ENCODE results near the gene SCAP.

Gene SCAP

DNA sequence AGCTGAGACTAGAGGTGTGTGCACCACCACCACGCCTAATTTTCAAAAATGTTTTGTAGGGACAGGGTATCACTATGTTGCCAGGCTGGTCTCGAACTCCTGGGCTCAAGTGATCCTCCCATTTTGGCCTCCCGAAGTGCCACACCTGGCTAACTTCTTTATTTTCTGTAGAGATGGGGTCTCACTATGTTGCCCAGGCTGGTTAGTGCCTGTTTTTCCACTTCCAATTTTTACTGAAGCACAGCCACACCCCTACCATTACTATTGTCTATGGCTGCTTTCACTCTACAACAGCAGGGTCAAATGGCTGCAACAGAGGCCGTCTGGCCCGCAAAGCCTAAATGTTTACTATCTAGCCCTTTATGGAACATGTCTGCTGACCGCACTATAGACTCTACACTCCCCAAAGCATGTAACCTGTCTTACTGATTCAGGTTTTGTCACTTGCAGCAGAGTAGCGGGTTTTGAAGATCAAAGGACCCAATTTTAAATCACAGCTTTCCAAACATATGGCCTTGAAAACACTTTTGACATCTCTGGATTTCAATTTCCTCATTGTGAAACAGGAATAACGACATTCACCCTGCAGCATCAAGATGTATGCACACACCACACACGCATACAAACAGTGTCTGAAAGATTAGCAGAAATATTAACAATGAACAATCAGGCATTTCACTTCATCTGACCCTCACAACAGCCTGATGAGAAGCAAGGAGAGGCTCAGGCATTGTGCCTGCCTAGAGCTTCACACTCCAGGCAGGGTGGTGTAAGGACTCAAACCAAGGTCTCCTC lies 46.1 kb downstream of the SCAP start:
- no peak for DNase-seq

DNA sequence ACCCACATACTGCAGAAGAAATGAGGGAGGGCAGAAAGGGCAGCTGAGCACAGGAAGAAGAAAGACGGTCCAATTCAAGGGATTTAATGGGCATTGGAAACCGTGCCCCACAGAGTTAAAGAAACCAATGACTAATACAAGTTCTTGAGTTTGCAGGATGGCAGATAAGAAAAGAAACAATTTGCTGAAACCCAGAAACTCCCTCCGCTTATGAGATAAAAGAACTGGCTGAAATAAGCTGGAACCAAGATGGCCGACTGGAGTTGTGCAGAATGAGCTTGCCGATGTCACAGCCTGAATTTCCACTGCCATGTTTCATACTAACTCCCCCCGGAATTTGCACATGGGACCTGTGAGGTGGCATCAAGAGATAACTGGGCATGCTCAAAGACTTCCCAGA lies 47.1 kb downstream of the SCAP start:
- DNase-seq = no peak

DNA sequence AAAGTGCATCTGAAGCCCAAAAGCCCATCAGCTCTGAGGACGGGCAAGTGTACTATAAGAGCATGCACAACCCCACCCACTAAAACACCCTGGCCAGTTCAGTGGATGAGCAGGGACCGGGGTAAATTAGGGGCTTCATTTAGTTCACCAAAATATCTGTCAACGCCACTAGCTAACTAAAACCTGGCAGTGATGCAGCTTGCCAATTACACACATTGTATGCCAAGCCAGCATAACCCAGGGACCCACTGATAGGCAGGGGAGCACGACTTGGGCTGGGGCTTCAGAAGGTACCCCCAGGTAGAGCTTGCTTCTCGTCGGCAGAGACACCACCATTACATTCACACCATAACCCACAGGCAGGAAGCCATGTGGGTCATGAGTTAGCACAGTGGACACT lies 47.9 kb downstream of the SCAP start:
- DNase-seq = no peak

DNA sequence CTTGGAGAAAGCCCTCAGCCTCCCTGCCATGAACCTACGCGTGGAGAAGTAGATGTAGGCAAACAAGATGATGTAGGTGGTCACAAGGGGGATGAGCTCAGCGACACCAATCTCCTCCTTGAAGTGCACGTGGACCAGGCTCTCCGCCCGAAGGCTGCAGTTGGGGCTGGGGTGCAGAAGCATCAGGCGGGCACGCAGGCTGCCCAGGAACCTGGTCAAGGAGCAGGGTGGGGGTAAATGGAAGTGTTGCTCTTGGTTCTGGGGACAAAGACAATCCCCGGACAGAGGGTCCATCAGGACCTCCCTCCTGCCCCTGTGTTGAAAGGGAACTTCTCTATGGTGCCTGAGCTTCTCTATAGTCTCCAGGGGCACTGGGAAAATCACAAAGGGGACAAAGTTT lies 49.8 kb downstream of the SCAP start:
- DNase-seq = no peak

DNA sequence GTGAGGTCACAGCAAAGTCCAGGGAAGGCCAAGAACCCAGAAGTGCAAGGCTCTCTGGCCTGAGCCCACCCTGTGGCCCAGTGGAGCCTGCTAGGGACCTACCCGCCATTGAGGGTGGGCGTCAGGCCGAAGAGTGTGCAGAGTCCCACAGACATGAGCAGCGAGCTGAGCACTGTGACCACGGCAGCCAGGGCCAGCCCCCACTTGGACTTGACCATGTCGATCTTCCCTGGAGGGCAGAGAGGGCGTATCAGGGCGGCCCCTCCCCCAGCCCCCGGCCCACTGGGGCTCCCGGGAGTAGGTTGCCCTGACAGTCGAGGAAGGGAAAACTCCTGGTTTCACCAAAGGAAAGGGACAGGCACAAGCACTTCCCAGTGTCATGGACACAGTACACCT lies 50.4 kb downstream of the SCAP start:
- DNase-seq = no peak

DNA sequence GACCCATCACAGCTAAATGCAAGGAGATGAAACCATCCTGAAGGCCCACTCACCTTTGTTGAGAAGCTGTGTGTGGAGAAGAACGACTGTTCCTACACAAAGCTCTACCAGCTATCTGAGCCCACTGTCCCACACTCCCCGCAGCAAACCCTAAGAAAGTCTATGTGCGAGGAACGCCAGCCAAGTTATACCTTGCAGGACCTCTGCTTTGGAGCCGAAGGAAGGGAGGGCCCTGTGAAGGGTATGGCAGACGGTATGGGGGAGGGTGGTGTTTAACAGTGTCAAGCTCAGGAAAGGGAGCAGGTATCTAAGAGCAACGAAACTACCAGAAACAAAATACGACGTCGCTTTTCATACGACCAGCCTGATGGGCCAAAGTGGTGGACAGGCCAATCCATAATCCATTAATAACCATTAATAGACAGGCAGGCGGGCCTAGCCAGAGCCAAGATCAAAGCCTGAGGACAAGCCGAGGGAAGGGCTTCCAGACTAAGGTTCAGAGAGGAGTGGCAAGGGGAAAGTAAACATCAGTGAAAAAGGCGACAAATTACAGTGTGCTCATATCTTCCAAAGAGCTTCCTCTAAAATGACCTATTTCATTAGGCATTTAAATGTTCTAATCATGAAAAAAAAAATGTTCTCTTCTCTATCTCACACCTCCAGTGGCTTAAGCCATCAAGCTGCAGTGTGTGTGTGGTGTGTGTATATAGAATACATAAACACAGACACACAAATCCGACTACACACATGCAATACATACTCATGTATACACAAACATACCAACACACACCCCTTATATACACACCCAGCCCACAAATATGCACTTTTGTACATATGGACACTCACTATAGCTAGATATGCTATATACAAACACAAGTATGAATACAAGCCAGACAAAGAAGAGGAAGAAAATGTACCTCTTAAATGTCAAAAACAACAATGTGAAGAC lies 51.0 kb downstream of the SCAP start:
- no peak for DNase-seq

DNA sequence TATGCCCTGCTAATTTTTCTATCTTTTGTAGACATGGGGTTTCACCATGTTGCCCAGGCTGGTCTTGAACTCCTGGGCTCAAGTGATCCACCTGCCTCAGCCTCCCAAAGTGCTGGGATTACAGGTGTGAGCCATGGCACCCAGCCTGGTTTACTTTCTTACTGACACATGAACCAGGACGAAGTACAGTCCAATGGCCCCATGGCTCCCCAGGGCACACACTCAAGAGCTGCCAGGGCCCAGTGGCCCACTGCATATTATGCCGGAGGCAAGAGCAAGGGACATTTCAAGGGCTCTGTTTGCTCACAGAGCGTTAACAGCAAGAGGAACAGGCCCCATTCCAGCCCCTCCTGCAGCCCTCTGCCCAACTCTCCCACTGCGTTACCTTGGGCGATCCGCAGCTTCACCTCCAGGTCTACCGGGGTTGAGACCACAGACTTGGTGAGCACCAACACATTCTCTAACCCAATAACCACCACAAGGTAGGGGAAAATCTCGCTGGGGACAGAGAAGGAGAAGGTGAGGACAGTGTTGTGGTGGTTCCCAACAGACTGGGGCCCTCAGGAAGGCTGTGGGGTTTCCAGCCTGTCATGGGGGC lies 52.1 kb downstream of the SCAP start:
- DNase-seq = no peak

DNA sequence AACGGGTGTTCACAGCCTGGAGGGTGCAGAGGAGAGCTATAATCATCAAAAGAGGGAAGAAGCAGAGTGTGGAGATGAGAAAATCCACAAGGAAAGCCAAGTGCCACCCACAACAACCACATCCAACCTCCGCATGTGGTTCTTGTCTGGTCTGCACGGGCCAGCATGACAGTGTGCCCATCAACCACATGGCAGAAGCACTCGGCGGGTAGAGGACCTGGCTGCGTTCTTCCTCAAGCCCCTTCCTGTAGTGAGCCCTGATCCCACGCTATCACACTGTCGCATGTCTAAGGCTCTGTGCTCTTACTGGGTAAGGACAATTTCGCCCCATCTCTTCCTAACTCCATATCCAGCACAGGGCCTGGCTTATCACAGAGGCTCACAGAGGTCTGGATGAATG lies 53.0 kb downstream of the SCAP start:
- no peak for DNase-seq

DNA sequence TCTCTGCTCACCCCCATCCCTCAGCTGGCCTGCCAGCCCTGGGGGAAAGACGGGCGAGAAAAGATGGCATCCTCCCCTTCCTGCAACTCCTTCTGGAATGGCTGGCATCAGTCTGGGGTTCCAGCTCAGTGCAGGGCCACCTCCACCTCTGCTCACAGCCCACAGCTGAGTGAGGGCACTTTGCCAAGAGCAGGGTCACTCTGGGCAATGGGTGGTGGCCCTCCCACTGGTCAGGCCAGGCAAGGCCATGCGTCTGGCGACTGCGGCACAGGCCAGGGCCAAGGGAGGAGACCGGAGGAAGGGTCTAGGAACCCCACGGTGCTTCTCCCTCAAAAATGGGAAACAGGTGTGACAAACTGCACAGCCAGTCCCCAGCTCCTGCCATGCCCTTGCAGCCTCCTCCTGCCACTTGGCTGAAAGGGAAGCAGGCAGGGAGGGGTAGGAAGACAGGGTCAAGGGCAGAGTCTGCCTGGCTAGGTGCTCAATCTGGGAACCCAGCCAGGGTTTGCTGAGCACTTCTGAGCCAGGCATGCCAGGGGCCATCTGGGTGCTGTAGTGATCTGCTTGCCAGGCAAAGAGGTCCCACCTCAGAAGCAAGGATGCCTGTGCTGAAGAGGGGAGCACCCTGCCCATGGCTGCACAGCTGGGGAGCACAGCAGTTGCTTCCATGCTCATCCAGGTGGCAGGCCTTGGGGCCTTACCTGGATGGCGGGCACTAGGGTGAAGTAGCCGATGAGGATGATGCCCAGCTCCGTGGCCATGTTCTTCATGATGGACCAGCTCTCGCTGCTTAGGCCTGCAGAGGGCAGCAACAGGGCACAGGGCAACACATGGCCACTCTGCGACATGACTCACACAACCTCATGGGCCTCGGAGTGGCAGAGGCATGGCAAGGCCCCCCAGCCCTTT lies 53.7 kb downstream of the SCAP start:
- DNase-seq = no peak

DNA sequence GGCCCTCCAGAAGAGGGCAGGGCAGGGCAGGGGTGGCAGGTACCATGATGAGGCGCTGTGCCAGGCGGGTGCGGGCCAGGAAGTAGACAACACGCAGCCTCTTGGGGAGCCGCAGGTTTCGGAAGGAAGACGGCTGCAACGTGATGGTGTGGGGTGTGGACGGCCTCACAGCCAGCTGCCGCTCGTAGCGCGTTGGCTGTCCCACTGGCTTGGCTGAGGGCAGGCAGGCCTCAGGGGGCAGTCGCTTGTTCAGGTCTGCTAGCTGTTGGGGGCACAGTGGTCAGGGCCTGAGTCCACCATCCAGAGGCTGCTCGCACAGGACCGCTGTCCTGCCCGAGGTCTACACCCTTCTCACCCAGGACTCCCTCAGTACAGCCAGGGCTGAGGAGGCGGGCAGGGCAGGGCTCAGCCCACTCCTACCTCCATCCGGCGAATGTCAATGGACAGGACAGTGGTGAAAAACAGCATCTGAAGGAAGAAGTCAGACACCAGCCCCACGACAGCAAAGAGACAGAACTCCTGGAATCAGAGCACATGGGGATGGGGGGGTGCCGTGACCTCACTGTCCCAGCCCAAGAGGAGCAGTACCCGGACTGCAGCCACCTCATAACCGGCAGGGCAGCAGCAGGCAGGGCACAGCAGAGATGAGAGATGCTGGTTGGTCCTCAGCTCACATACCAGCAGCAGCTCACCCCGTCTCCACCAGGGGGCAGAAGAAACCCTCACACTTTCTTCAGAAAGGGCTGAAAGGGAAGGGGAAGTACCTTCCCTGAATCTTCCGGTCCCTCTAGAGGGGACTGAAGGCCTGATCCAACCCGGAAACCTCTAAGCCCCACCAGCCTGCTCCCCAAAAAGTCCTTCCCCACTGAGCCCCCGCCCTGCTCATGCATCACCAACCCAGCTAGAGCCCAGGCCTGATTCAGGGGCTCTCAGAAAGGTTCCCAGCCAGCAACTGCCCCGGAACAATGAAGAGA lies 54.9 kb downstream of the SCAP start:
- no peak for DNase-seq

DNA sequence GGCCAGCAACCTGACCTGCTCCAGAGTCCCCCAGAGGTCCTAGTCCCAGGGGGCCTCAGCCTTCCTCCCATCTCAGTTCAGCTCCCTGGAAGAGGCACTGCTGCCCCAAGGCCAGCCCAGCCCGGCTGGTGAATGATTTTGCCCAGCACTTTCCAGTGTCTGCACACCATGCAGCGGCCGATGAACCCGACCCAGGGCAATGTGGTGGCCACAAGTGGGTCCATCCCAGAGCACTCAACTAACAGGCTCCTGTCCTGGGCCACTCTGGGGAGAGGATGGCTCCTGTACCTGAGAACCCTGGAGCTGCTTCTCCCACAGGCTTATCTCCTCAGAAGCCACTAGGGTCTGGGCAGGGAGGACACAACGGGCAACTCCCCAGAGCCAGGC lies 55.7 kb downstream of the SCAP start:
- no peak for DNase-seq

DNA sequence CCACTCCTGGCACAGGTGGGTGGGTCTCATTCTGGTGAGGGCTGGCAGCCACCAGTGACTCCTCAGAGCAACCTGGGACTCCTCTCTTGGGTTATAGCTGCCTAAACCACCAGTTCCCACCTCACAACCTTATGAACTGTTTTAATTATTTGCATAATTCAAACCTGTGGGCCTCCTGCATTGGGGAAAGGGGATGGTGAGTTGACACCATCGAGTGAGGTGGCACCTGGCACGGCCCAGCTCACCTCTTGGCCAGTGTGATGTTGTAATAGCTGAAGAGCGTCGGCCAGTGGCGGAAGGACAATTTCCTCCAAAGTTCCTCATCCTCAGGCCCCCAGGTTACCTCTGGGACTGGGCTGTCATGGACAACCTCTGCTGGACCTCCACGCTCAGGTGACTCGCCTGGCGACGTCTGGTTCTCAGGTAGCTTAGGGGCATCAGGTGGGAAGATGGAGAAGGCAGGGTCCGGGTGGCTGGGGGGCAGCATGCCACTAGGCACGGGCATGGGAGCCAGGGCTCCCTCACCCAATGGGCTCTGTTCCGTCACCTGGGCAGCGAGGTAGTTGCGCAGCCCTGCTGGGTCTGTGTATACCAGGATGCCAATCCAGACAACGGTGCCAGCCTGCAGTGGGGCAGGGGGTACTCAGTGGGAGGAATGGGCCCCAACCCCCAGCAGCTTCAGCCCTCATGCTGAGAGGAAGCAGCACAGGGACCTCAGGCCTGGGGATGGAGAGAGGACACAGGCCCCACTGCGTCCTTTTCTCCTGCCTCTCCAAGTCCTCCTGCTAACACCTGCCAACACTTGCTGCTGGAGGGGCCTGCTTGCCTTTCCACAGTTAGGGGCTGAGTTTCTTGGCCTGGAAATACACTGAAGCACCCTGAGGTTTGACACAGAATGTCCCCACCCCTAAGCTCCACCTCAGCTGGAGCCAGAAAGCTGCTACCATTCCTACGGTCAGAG lies 56.4 kb downstream of the SCAP start:
- no peak for DNase-seq

DNA sequence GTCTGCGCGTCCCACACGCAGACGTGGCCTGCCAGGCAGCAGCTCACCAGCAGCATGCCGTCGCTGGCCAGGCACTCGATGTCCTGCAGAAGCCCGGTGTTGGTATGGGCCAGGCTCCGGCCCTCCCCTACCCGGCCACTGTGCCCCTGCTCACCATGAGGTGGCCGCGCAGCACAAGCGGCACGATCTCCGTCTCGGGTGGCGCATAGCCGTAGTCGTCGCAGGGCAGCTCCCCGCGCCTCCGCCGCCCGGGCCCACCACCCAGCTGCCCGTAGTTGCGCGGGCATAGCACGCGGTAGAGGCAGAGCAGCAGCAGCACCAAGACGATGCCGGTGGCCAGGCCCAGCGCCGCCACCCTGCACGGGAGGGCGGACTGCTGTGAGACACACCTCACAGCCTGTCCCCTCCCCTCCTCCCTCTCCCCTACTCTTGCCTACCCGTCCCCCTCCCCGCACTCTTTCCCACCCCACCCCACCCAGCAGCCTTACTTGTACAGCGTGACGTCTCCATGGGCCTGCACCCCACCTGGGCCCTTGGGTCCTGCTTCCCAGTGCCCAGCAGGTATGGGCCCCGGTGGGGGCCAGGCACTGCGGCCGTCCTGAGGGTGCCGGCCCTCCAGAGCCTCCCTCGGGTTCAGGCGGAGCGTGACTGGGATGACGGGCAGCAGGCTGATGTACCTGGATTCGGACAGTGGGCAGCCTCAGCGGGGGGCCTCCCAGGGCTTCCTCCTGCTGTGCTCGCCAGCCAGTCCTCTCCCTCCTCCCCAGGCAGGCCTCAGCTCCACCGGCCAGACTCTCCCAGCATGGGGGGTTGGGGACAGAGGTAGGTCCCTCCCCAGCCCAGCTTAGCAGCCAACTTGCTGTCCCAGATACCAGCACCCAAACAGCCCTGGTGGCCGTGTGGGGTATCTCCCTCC lies 57.3 kb downstream of the SCAP start:
- no peak for DNase-seq

DNA sequence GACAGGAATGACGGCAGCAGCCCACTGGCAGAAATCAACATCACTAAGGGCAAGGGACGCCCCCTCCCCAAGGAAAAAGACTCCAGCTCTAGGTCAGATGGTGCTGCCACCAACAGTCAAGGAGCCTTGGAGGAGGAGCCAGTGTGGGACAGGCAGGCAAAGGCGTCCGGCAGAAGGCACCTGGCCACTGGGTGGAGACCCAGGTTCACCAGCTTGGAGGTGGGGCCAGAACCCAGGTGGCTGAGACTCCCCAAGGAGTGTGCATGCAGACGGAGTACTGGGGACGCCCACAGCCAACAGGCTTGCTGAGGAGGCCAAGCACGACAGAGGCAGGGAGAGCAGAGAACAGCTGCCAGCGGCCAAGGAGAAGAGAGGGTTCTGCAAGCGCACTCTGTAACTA lies 59.7 kb downstream of the SCAP start:
- DNase-seq = no peak

DNA sequence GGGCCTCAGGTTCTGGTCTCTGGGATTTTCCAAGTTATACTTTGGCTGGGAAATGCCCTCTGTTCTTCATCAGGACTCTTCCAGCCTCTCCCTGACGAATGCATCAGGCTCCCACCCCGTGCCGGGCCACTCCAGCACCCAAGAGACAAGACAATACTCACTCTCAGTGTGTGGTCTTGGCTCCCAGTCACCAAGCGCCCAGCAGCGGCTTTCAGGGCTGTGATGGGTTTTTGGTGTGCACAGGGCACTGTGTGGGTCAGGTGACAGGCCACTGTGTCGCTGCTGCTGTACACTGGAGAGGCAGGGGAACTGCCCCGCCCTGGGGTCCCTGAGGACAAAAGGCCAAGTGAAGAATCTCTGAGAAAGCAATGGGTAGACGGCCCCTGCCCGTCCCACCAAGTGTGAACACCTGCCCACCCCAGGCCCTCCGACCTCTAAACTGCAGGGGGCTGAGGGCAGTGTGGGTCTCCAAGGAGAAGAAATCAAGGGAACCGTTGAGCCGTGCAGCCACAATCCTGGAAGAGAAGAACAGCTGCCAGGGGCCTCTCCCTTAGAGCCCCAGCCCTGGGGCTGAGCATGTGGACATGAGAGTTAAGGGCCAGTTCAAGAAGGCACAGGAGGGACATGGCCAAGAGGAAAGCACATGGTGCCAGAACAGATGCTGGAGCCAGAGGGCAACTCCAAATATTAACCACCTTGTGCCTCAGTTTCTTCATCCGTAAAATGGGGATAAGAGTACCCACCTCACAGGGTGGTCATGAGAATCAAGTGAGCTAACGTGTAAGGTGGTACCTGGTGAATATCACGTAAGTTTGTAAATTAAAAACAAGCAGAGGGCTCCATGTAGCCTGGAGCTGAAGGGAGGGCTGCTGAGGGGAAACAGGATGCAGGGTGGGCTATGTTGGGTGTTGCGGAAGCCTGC lies 60.8 kb downstream of the SCAP start:
- no peak for DNase-seq

DNA sequence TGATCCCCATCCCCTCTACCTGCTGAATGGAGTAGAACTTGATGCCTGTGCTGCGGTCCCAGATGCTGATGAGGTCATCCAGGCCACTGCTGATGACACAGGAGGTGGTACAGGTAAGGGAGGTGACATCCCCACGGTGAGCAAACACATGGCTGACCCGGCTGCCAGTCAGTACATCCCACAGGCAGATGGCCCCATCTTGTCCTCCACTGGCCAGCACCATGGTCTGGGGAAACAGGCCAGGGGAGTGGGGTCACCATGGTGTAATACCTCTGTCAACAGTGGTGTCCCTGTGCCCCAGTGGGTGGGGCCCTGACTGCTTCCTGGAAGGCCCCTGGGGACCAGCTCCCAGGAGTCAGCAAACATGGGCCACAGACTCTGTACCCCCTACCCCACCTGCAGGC lies 61.6 kb downstream of the SCAP start:
- no peak for DNase-seq

DNA sequence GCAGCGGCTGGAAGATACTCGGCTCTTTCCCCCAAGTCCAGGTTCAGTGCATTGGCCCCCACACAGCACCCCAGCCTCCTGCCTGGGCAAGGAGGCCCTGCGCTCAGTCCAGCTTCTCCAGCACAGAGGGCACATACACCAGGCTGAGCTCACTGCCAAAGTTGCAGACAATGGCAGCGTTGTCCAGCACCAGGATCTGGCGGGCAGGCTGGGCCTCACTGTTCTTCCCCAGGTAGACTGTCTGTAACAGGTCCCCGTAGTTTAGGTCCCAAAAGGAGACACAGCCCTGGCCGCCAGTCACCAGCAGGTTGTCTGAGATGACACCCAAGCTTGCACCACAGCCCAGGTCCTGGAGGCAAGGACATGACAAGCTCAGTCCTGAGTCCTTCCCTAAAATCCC lies 62.0 kb downstream of the SCAP start:
- DNase-seq = no peak
